Thyroid gland (tissue), 4 donors: ENCODE measurements around the gene PARP9.

Source experiments
- CTCF ChIP-seq, 6 experiments: fragments of 200-600 bp in 3 of 6; fragments of 450-650 bp in 3 of 6; sonication (generic) in 3 of 6; IDR thresholded peaks; one replicate each; pipeline ENCODE4 v1.5.1; 2016 to 2019; ENCODE audit warnings: antibody characterized with exemption in 6 of 6, mild to moderate bottlenecking in 2 of 6, inconsistent platforms in 1 of 6, moderate library complexity in 1 of 6
- POLR2A ChIP-seq, 2 donors: fragments of 450-650 bp; IDR thresholded peaks; one replicate each; pipeline ENCODE4 v1.6.1; 2017; ENCODE audit warnings: antibody characterized with exemption in 2 of 2, mild to moderate bottlenecking in 2 of 2, moderate library complexity in 1 of 2

- TF ChIP-seq CTCF (IDR thresholded peaks at IDR 0.05) (no peak), POLR2A (IDR thresholded peaks at IDR 0.05) (no peak)
Observed at GRCh38 chr3:122484985-122485384, 79.1 kb downstream of the PARP9 start.
